IMR-90 (cell line): Measurements from ENCODE around the gene LGSN.

Source experiments
- CTCF ChIP-seq: conservative IDR thresholded peaks from 2 replicates; pipeline ENCODE4 v1.5.1; 2012; ENCODE audit warnings: mild to moderate bottlenecking, low read depth, low read length, improper control_type of control experiment
- ELK1 ChIP-seq: fragments of 150-350 bp; IDR thresholded peaks from 2 replicates; pipeline ENCODE4 v1.6.1; 2016; ENCODE audit warnings: low read depth, mild to moderate bottlenecking, low read length, moderate library complexity, borderline replicate concordance
- MAFK ChIP-seq: IDR thresholded peaks from 2 replicates; pipeline ENCODE4 v1.6.1; 2012; ENCODE audit warnings: low read depth, low read length, improper control_type of control experiment
- SMC3 ChIP-seq: fragments of 150-350 bp; IDR thresholded peaks from 2 replicates; pipeline ENCODE4 v1.6.1; 2016; ENCODE audit warnings: low read depth, mild to moderate bottlenecking, antibody characterized with exemption, low read length, moderate library complexity

- no peak for TF ChIP-seq SMC3
- no peak for TF ChIP-seq MAFK
- TF ChIP-seq ELK1, result no peak
- TF ChIP-seq CTCF, result no peak
Measured at GRCh38 chr6:63305277-63305676, 14.5 kb downstream of the LGSN start.
